Mucosa of descending colon (tissue), 3 donors: Measurements from ENCODE around the gene RIC8B. TPM values are rescaled to one million over a fixed set of nuclear protein-coding genes. Genes with fewer than 3 reads are reported as not detected.

ENCODE experiments used
- ATAC-seq: fragments of 200-7000 bp; cut with Tn5 transposase; one replicate; pipeline ENCODE4 v1.9.1; 2020; ENCODE audit warnings: mild to moderate bottlenecking, moderate library complexity
- DNase-seq, 3 donors: peaks; one replicate each; pipeline ENCODE4 v3.0.0-alpha.2; 2020
- H3K36me3 ChIP-seq: fragments of 200-600 bp; one replicate; pipeline ENCODE4 v1.8.0; 2021; ENCODE audit warnings: low read depth, mild to moderate bottlenecking
- H3K4me1 ChIP-seq: fragments of 200-600 bp; one replicate; pipeline ENCODE4 v1.8.0; 2021; ENCODE audit warnings: low read depth, mild to moderate bottlenecking
- H3K4me3 ChIP-seq: fragments of 200-600 bp; one replicate; pipeline ENCODE4 v1.8.0; 2021; ENCODE audit warnings: mild to moderate bottlenecking
- H3K9me3 ChIP-seq: fragments of 200-600 bp; one replicate; pipeline ENCODE4 v1.8.0; 2021; ENCODE audit warnings: mild to moderate bottlenecking
- CTCF ChIP-seq: fragments of 200-600 bp; IDR thresholded peaks from one replicate; pipeline ENCODE4 v1.8.0; 2022; ENCODE audit warnings: antibody characterized with exemption, mild to moderate bottlenecking
- intact Hi-C, 2 donors: fragments of 100-400 bp; cut with DNase I in 1 of 2; cut with micrococcal nuclease in 1 of 2; formaldehyde crosslinking; loops; one replicate each; pipeline versions ENCODE4 v1.11.0 to v1.11.1; 2022; cut with DNase I, micrococcal nuclease
- total RNA-seq, 3 donors: library from RNA; stranded (reverse); fragmentation: NEBNext Ultra II Directional in 2 of 3; extraction: Animal tissue kit (Norgen Biotek cat#: 25700) in 2 of 3; gene quantifications; one replicate each; pipeline versions ENCODE4 v1.2.1 to v1.2.4, GENCODE V29; 2021 to 2023
- donor health status: DM: no; HTN: no; CAD: no; lungs with moderate emphysema.
- donor health status: DM: no; HTN: no; CAD: no.
- donor health status: DM: no; HTN: yes; CAD: no.

The RIC8B gene
- total RNA-seq, 3 donors from 2014 or later = 13.3 to 25.3 (median 15.2) TPM

DNA sequence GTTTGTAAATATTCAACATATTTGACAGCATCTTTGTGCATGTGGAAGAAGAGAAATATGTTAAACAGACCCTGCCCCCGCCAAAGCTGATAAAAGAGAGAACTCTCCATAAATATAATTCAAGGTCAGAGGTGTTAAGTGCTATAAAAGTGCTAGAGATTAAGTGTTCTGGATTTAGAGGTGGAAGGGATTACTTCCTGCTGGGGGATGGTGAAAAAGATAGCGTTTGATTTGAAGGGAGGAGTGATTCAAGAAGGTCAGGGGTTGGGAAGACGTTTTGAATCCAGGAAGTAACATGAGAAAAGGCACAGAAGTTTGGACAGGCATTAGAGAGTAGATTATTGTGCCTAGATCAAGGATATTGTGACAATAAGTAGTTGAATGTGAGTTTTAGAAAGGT is 30.2 kb downstream of the RIC8B start:
- intact Hi-C loops = no loop called here
- H3K36me3 ChIP-seq = no peaks in the 10 kb centered on the region
- no peak for TF ChIP-seq CTCF
- ATAC-seq (peak; percentile 88), DNase-seq (peak in 1 of 3 donors; percentile 10)
- no peak overlapping the region for H3K4me3 ChIP-seq
- H3K9me3 ChIP-seq = no peaks in the 10 kb centered on the region
- no peaks in the 10 kb centered on the region for H3K4me1 ChIP-seq

DNA sequence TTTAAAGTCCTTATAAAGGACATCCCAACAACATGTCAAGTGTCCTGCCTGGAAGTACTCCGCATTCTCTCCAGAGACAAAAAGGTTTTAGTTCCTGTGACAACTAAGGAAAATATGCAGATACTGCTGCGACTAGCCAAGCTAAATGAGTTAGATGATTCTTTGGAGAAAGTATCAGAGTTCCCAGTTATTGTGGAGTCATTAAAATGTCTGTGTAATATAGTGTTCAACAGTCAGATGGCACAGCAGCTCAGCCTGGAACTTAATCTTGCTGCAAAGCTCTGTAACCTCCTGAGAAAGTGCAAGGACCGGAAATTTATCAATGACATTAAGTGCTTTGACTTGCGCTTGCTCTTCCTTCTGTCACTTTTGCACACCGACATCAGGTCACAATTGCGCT is 40.2 kb downstream of the RIC8B start:
- TF ChIP-seq CTCF = no peak
- H3K4me3 ChIP-seq = no peak overlapping the region
- intact Hi-C loops = no loop called here
- DNase-seq = no peak
- H3K9me3 ChIP-seq = no peaks in the 10 kb centered on the region
- ATAC-seq = no peak
- H3K4me1 ChIP-seq = no peaks in the 10 kb centered on the region
- no peaks in the 10 kb centered on the region for H3K36me3 ChIP-seq

- H3K36me3 ChIP-seq = no peaks in the 10 kb centered on the region
- H3K9me3 ChIP-seq = no peaks in the 10 kb centered on the region
- no peak for DNase-seq
- intact Hi-C loops = no loop called here
- no peaks in the 10 kb centered on the region for H3K4me1 ChIP-seq
- TF ChIP-seq CTCF = no peak
- H3K4me3 ChIP-seq = no peak overlapping the region
- ATAC-seq = no peak
These were observed 41.3 kb downstream of the RIC8B start for GRCh38 chr12:106815741-106816140.

DNA sequence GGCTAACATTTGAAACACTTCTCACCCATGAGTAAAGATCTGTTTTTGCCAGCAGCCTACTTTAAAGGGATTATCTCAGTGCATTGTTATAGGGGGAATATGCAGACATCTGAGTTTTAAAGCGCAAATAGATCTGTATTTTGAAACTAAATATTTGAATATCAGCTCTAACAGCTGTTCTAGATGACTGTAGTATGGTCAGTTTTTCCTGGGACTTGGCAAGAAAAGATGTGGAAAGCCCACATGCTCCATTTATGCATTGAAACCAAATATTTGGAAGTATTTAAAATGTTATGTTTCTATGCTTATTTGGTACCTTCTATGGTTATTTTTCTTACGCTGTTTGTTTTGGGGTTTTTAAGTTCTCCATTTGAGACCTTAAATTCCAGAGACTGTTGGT is 41.7 kb downstream of the RIC8B start:
- intact Hi-C loops = no loop called here
- no peak for ATAC-seq

GRCh38 chr12:106819991-106820390 is 45.5 kb downstream of the RIC8B start:
- no peak for TF ChIP-seq CTCF
- no peak overlapping the region for H3K4me3 ChIP-seq
- no peaks in the 10 kb centered on the region for H3K9me3 ChIP-seq
- no peaks in the 10 kb centered on the region for H3K36me3 ChIP-seq
- ATAC-seq (no peak), DNase-seq (no peak)
- intact Hi-C loops = no loop called here
- no peaks in the 10 kb centered on the region for H3K4me1 ChIP-seq

More for the DNA sequence above, 41.7 kb downstream of the RIC8B start:
- TF ChIP-seq CTCF = no peak
- H3K4me1 ChIP-seq = no peaks in the 10 kb centered on the region
- H3K36me3 ChIP-seq = no peaks in the 10 kb centered on the region
- no peak overlapping the region for H3K4me3 ChIP-seq
- DNase-seq = no peak
- H3K9me3 ChIP-seq = no peaks in the 10 kb centered on the region

DNA sequence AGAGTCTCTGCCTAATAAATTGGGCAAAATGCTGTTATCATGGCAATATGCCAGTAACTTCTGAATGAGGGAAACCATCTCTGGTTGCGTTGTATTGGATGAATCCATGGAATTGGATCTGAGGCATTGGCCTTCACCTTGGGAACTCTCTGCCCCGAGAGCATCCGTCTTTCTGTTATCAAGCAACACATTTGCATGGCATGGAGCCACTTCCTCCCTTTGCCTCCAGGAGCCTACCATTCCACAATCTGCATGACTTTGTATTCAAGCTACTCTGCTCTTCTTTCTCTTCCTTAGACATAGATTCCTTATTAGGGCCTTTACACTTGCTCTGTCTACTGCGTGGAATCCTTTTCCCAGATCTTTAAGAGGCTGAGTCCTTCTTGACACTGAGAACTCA is 57.2 kb downstream of the RIC8B start:
- Histone ChIP-seq H3K9me3 (no peaks in the 10 kb centered on the region), H3K36me3 (no peaks in the 10 kb centered on the region), H3K4me3 (no peak overlapping the region), H3K4me1 (no peaks in the 10 kb centered on the region)
- no peak for ATAC-seq
- no peak for TF ChIP-seq CTCF
- intact Hi-C loops = no loop called here
- no peak for DNase-seq
